GM12878 (cell line): ENCODE measurements around the gene TTC33.

Source experiments
- BCL11A ChIP-seq: IDR thresholded peaks from 2 replicates; pipeline ENCODE4 v1.6.1; 2011; ENCODE audit warnings: low read depth, low read length
- EP300 ChIP-seq, 2 experiments: fragments of 150-350 bp in 1 of 2; IDR thresholded peaks; 2 replicates each; pipeline ENCODE4 v1.6.1; 2011 to 2012; ENCODE audit warnings: low read depth in 2 of 2, low read length in 2 of 2, borderline replicate concordance in 1 of 2, improper control_type of control experiment in 1 of 2, inconsistent platforms in 1 of 2; ENCODE audit not compliant: control insufficient read depth in 1 of 2
- PKNOX1 ChIP-seq: fragments of 450-650 bp; IDR thresholded peaks from 2 replicates; pipeline ENCODE4 v1.6.1; 2016; ENCODE audit warnings: mild to moderate bottlenecking
- POLR2AphosphoS5 ChIP-seq: IDR thresholded peaks from 2 replicates; pipeline ENCODE4 v1.6.1; 2011; ENCODE audit warnings: mild to moderate bottlenecking, low read length, inconsistent platforms
- ZNF207 ChIP-seq: fragments of 450-650 bp; IDR thresholded peaks from 2 replicates; pipeline ENCODE4 v1.6.1; 2014; ENCODE audit warnings: antibody characterized with exemption, mild to moderate bottlenecking, borderline replicate concordance

GRCh38 chr5:40685976-40686486, 69.7 kb downstream of the TTC33 start:
- no peak for TF ChIP-seq EP300 (IDR thresholded peaks at IDR 0.05; ENCODE audit: borderline replicate concordance in 1 of 2, control insufficient read depth in 1 of 2, low read depth in 2 of 2, low read length in 2 of 2)
- no peak for TF ChIP-seq POLR2AphosphoS5
- TF ChIP-seq PKNOX1: no peak
- no peak for TF ChIP-seq ZNF207
- TF ChIP-seq BCL11A: no peak
